ENCODE measurements around the gene KCNQ4.

The KCNQ4 gene

DNA sequence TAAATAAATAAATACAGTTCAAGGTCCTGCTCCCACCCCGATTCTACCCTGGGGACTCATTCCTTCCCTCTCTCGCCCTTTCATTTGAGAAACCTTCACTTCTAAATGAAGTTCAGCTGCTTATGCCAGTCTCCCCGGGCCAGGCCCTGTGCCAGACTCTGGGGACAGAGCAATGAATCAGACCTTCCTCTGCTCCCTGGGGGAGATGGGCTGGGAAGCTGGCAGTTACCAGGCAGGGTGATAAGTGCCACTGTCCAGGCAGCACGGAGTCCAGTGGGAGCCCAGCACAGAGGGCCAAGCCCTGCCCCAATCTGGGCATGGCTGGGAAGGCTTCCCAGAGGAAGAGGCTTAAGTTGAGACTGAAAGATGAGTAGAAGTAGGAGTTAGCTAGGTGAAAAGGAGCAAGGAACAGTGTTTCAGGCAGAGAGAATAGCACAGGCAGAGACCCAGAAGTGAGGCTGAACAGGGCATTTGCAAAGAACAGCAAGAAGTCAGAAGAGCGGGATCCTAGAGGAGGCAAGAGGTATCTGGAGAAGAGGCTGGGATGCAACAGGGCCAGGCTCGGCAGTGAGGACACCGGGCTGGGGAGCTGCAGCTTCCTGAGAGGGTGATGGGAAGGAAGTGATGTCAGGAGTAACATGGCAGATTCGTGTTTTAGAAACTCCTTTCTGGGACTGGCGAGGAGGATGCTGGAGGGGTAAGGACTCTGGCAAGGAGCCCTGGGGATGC, 13.5 kb downstream of the KCNQ4 start:
- no peak for DNase-seq

GRCh38 chr1:40797668-40798010, 14.1 kb downstream of the KCNQ4 start:
- DNase-seq = no peak

DNA sequence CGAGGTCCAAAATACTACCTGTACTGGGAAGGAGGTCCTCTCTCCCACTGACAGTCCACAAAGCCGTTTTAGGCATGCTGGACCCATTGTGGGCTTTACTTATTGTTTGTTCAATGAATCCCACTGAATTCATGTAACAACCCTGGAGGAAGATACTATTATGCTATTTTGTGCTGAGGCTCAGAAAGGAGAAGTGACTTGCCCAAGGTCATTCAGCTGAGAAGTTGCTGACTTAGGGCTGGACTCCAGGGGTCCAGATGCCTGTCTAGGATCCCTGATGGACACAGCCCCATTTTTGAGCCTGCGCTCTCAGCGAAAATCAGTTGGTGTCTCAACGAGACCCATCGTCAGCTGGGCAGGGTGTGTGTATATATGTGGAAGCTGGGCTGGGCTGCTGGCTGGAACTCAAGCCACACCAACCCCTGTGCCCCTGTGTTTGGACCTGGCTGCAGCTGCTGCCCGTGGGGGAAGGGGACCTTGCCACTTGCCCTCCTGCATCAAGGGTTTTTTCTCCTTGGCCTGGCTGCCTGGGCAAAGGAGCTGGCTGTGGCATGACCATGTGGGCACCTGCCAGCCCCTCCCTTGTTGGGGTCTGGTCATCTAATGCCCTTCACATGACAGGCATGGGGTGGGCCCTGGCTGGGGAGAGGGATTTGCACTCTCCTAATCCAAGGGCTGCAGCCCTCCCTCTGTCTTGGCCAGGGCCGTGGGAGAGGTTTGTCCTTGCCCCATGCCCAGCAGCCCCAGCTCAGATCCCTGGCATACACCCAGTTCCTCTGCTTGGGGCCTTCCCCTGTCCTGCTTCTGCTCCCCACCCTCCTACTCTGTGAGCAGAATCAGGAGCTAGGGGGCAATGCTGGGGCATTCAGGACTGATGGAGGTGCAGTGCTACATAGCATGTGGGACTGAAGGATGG, 15.0 kb downstream of the KCNQ4 start:
- DNase-seq = no peak

DNA sequence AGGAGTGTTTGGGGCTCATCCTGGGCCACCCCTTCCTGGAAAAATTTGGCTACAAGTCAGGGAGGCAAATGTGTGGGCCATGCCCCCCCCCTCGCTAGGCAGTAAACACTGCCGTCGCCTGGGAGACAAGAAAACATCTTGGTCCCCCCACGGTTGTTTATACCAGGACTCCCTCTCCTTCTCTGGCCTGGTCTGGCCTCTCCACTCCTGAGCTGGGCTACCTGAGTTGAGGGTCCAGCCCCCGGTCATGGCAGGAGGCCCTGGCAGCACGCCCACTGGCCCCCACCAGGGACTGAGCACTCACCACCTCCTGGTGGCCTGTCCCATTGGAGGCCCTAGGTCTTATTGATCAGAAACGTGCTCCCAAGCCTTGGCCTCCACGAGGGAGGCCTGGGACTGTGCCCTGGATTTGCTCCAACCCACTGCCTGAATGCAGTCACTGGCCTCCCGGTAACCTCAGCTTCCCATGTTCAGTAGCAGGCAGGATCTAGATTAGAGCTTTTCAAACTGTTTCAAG, 15.8 kb downstream of the KCNQ4 start:
- peak; percentile 17 for DNase-seq

DNA sequence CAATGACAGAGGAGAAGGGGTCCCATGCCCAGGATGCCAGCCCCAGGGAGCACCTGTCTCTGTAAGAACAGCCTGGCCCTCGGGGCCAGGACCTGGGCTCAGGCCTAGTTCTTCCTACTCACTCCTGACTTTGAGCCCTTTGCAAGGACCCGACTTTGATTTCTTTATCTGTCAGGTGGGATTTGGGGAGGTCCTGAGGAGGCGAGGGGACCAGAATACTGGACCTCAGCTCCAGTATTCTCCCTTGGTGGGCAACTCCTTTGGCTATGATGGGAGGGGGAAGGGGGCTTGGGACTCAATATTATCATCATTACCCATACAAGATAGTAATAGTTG, 18.1 kb downstream of the KCNQ4 start:
- no peak for DNase-seq

- DNase-seq = peak; percentile 62
These were observed 18.6 kb downstream of the KCNQ4 start for GRCh38 chr1:40802078-40802741.

- no peak for DNase-seq
These were observed 19.1 kb downstream of the KCNQ4 start for GRCh38 chr1:40802742-40803113.

DNA sequence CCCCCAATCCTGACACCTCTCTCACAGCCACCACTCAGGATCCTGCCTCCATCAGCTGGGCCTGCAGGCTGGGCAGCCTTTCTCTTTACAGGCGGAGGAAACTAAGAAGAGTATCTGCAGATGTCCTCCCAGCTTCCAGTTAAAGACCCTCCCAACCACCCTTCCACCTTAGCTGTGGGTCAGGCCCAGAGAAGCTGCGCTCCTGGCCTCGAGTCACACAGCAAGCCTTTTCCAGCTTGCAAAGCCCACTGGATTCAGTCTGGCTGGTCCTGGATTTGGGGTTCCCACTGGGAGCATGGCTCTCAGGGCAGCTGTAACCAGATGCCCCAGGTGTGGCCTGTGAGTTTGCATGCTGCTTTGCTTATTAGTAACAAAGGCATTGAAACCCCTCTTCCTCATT, 19.9 kb downstream of the KCNQ4 start:
- DNase-seq = no peak

DNA sequence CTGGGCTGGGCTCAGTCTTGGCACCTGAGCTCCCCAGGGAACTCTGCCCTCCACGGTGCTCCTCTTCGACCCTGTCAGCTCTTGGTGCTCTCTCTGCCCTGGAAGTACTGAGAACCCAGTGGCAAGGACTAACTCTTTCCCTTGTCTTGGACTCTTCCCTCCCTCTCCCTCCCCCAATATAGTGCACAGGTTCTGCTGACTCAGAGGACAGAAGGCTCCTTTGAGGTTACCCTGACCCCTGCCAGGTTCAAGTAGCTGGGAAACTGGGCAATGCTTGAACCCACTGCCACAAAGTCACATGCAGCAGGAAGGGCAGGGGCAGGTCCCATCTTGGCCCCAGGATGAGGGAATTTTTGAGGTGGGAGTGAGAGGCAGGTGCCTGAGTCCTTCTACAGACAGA, 20.3 kb downstream of the KCNQ4 start:
- no peak for DNase-seq

DNA sequence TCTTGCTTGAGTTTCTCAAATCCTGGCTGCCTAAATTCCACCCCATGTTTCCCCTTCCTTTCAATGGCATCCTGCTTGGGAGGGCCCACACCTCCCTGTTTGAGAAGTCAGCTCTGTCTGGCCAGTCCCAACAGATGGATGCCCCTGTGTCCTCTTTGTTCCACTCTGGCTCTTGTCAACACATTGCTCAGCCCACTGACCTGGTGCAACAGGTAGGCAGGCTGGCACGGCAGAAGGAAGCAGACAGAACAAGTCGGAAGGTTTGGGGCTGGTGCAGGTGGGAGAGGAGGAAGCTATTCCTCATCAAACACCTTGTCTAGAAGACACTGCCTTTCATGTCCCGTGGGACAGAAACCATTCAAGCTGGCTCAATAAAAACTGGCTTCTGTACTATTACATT, 22.7 kb downstream of the KCNQ4 start:
- no peak for DNase-seq

DNA sequence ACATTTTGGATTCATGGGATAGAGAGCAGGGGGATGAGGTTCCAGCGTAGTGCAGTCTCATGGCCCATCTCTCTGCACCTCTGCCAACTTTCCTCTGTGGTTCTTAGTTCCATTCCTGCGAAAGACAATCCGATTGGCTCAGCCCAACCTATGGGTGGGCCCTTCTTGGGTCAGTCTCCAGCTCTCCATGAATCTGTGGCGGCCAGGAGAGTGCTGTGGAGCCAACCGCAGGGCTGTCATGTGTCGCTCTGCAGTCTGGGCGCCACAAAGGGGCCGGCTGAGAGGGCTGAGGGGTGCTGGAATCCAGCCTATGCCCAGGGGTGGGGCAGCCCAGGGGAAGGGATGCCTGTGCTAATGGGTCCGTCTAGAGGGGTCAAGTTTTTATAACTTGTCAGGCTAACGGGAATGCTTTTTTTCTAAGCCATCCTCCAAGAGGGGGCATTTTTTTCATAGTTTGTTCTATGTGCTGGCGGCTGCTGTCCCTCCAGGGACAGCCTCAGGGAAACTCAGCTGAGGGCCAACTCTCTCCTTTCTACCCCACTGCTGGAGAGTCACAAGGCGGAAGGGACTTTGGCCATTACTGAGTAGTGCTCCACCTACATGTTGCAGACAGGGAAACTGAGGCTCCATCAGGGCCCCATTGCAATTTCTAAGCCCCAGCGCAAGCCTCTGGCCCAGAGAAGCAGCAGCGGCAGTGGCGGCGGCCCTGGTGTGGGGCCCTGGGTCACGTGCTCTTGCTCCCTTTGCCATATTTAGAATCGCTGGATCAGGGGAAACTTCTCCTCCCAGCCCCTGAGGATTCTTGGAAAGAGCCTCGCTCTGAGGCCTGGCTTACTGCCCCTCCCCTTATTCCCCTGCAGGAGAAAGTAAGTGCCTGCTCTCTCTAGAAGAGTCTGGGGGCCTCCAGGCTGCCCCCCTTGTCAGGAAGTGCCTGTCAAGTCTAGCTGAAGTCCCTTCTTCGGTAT, 23.4 kb downstream of the KCNQ4 start:
- DNase-seq = no peak

DNA sequence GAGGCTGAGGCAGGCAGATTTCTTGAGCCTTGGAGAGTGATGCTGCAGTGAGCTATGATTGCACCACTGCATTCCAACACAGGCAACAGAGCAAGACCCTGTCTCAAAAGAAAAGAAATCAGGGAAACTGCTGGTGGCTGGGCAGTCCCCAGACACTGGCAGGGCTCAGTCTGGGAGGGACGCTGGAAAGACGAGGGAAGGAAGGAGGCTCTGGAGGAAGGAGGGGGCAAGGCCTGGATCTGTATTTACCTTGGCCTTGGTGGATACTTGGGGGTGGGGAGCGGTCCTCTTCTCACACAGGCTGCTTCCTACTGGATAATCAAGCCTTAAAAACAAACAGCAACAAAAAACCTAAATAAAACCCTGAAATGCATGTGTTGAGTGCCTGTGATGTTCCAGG, 24.4 kb downstream of the KCNQ4 start:
- DNase-seq = no peak

DNA sequence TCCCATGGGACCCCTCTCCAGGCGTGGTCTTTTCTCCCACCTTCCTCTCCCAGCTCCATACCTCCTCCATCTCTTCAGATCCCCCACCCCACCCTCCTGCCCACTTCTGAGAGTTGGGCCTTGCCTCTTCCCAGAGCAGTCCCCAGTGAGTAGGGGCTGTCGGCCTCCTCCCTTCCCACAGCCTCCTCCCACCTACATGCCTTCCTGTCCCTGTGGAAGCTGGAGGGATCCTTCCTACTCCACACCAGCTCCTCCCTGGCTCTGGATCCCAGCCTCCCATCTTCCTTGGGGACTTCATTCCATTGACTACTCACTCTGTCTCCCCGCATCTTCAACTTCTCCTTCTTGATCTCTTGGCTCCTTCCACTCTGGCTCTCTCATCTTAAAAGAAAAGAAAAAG, 24.9 kb downstream of the KCNQ4 start:
- no peak for DNase-seq

DNA sequence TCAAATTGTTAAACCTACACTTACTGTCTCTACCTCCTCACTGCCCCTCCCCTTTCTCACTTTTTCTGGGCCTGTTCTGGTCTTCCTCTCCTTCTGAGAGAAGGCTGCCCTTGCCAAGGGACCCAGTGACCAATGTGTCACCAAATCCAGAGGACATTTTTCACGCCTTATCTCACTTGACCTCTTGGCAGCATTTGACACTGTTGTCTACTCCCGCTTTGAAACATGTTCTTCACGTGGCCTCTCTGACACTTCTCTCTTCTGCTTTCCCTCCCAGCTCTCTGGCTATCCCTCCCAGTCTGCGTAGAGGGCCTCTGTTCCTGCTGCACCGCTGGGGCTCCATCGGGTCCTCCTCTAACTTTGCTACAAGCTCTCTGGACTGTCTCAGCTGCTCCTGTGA, 25.3 kb downstream of the KCNQ4 start:
- DNase-seq = no peak

DNA sequence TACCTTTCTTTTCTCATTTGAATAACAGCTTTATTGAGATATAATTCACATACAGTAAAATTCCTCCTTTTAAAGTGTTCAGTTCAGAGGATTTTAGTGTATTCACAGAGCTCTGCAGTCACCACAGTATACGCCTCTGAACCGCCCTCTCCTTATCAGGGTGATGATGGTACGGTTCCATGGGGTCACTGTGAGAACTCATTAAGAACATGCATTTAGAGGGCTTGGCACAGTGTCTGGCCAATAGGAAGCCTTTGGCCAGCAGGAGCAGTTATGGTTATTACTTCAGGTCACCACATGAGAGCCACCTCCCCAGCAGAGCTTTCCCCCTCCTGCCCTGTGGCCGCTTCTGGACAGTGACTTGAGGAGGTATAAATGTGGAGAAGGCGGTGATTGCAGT, 27.3 kb downstream of the KCNQ4 start:
- DNase-seq = no peak

DNA sequence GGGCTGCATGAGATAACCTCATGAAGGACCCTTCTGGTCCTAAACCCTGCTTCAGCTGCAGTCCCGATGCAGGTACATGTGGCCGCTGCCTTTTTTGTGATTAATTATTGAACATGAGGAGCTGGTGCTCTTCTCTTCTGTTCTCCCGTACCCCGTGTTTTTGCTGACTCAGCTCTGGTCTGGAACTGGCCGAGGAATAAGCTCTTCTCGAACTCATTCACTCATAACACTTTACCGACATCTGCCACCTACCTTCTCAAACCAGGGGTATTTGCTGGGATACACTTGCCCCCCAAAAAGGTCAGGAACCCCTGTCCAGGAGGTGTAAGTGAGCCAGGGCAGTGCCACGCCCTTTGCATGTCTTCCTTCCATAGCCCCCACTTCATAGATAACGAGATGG, 31.8 kb downstream of the KCNQ4 start:
- no peak for DNase-seq

DNA sequence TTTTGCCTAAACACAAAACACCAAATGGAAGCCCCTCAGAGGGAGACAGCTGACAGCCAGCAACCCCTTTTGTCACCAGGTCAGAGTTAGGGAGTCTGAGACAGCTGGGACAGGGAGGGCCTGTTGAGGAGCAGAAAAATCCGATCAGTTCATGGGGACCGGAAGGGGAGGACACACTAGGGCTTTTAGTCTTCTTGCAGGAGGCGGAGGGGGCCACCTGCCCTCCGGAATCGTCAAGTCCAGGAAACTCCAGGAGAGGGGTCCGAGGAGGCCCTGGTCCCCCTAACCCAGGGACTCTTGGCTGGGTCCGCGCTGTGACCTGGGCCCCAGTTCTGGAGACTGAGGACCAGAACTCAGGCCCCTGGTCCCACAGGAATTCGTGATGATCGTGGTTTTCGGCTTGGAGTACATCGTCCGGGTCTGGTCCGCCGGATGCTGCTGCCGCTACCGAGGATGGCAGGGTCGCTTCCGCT, 34.2 kb downstream of the KCNQ4 start:
- DNase-seq = no peak

GRCh38 chr1:40818264-40818961, 34.8 kb downstream of the KCNQ4 start:
- DNase-seq = no peak

DNA sequence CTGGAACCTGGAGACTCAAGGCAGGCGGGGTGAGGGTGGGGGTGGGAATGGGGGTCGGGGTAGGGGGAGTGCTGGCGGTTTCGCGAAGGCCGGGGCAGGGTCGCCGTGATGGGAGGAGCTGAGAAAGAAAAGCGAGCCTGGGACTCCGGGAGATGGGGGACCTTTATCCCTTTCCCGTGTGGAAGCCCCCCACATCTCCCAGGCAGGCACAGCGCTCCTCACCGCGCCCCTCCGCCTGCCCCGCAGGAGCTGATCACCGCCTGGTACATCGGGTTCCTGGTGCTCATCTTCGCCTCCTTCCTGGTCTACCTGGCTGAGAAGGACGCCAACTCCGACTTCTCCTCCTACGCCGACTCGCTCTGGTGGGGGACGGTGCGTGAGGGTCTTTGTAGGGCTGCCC, 35.5 kb downstream of the KCNQ4 start:
- DNase-seq = no peak

- DNase-seq = no peak
These were observed 36.7 kb downstream of the KCNQ4 start for GRCh38 chr1:40820251-40820797.

- no peak for DNase-seq
These were observed 37.5 kb downstream of the KCNQ4 start for GRCh38 chr1:40820911-40821693.
